Stimulated activated effector memory CD8-positive, alpha-beta T cell treated with anti-CD3 and anti-CD28 coated beads, Interleukin-12 subunit alpha, Interleukin-12 subunit beta, amount 100 ng/mL, for 72 hours (primary cell): ENCODE results near the gene SUFU.

Experiments used
- ATAC-seq: fragments of 150-1000 bp; cut with Tn5 transposase; 2 replicates; pipeline ENCODE4 v1.10.0; 2021
- DNase-seq, 2 donors: peaks; one replicate each; pipeline ENCODE4 v3.0.0; 2021 to 2022; ENCODE audit warnings: low spot score in 2 of 2
- H3K27ac Mint-ChIP-seq: one replicate; pipeline ENCODE4 v1.8.0; 2022; ENCODE audit warnings: mild to moderate bottlenecking, mixed read lengths
- H3K36me3 Mint-ChIP-seq: one replicate; pipeline ENCODE4 v1.8.0; 2022; ENCODE audit warnings: mild to moderate bottlenecking, mixed read lengths
- H3K4me1 Mint-ChIP-seq: one replicate; pipeline ENCODE4 v1.8.0; 2022; ENCODE audit warnings: mixed read lengths
- H3K4me3 Mint-ChIP-seq: one replicate; pipeline ENCODE4 v1.8.0; 2022; ENCODE audit warnings: mild to moderate bottlenecking, mixed read lengths
- H3K9me3 Mint-ChIP-seq: one replicate; pipeline ENCODE4 v1.8.0; 2022; ENCODE audit warnings: mixed read lengths

SUFU gene

GRCh38 chr10:102645388-102645740 is 141.6 kb downstream of the SUFU start:
- Mint-ChIP-seq H3K36me3 (peaks cover 65% of the 10 kb centered on the region), H3K9me3 (no peaks in the 10 kb centered on the region), H3K4me3 (peak overlapping the region; percentile 94), H3K4me1 (peaks cover 55% of the 10 kb centered on the region), H3K27ac (peak overlapping the region; percentile 97)
- ATAC-seq: no peak
- DNase-seq: no peak

- Mint-ChIP-seq H3K9me3 (no peaks in the 10 kb centered on the region), H3K4me3 (peak overlapping the region; percentile 94), H3K27ac (peak overlapping the region; percentile 97), H3K36me3 (peaks cover 71% of the 10 kb centered on the region), H3K4me1 (peaks cover 62% of the 10 kb centered on the region)
- DNase-seq (peak; percentile 71 to 95), ATAC-seq (peak; percentile 77)
Measured at GRCh38 chr10:102645741-102646609, 142.2 kb downstream of the SUFU start.

GRCh38 chr10:102646610-102647442 is 143.1 kb downstream of the SUFU start:
- peaks cover 65% of the 10 kb centered on the region for H3K4me1 Mint-ChIP-seq
- H3K4me3 Mint-ChIP-seq: peak overlapping the region; percentile 94
- peak in 1 of 2 donors; percentile 75 for DNase-seq
- peak overlapping the region; percentile 97 for H3K27ac Mint-ChIP-seq
- H3K36me3 Mint-ChIP-seq: peaks cover 80% of the 10 kb centered on the region
- no peak for ATAC-seq
- H3K9me3 Mint-ChIP-seq: no peaks in the 10 kb centered on the region

DNA sequence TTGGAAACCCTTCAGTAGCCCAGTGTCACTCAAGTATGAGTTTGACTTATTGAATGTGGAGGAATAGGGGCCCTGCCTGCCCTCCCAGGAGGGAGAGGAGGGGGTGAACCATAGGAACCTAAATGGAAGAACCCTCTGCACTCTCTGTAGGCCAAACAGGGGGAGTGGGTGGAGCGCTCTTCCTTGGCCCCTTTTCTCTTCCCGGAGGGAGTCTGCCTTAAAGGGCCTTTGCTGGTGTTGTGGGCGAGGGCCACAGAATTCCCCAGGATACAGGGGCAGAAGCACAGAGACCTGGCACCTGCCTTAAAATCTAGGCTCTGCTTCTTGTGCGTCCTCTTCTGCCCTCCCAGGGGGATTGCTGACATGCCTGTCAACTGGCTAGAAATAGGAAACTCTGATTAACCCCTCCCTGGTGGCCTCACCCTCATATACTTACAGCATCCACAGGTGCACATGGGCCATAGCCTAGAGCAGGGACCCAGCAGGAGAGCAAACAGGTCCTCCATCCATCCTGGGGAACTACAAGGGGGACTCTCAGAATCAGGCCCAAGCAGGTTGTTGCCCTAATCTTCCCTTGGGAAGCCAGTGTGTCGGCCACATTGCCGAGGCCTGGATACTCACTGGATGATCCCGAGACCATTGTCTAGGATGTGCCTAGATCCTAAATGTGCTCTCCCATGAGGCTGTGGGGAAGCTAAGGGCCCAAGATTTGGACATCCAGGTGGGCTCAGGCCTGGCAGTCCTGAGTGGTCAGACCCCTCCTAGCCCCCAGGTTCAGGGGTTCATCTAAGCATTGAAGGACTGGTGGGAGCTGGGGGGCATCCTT is 143.9 kb downstream of the SUFU start:
- ATAC-seq: no peak
- H3K4me1 Mint-ChIP-seq: peaks cover 71% of the 10 kb centered on the region
- H3K9me3 Mint-ChIP-seq: no peaks in the 10 kb centered on the region
- H3K36me3 Mint-ChIP-seq: peaks cover 87% of the 10 kb centered on the region
- H3K27ac Mint-ChIP-seq: peak overlapping the region; percentile 97
- no peak for DNase-seq
- peak overlapping the region; percentile 94 for H3K4me3 Mint-ChIP-seq

GRCh38 chr10:102648269-102648888 is 144.6 kb downstream of the SUFU start:
- H3K36me3 Mint-ChIP-seq: peaks cover 87% of the 10 kb centered on the region
- peaks cover 78% of the 10 kb centered on the region for H3K4me1 Mint-ChIP-seq
- DNase-seq: no peak
- H3K9me3 Mint-ChIP-seq: no peaks in the 10 kb centered on the region
- no peak for ATAC-seq
- H3K27ac Mint-ChIP-seq: peak overlapping the region; percentile 97
- peak overlapping the region; percentile 94 for H3K4me3 Mint-ChIP-seq

DNA sequence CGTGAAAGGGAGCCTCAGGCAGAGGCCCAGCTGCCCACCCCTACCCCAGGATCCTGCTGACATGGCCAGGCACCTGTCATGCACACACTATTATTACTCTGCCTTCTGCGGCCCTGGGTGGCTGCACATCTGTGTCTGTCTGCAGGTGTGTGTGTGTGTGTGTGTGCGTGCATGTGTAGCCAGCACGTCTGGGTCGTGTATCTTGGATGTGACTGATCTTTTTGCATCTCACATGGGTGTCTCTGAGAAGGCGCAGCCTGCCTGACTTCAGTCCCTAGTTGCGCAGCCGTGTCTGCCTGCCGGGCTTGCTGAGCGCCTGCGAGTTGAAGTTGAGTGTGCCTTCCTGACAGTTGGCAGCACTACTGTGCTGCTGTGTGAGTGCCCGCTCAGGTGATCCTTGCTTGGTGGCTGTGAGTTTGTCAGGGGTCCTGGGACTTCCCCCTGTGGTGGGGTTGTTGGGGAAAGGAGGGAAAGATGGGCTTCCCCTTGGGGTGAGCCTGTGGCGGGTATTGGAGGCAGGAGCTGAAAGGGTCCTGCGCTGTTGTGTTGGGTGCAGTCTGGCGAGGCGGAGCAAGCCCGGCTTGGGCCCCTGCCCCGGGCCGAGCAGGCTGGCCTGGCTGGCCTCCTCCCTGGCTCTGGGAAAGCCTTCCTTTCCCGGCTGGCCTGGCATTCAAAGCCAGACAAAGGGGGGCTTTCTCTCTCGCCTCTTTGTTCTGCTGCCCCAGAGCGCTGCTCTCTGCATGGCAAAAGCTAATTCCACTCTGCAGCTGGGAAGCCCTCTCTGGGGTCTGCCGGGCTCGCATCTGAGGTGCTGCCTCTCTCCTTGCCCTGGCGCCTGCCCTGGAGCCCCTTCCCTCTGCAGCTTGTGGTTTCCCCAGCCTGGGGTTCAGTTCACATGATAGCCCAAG is 145.4 kb downstream of the SUFU start:
- H3K36me3 Mint-ChIP-seq: peaks cover 94% of the 10 kb centered on the region
- peak overlapping the region; percentile 94 for H3K4me3 Mint-ChIP-seq
- ATAC-seq (no peak), DNase-seq (peak in 1 of 2 donors; percentile 68)
- peak overlapping the region; percentile 97 for H3K27ac Mint-ChIP-seq
- no peaks in the 10 kb centered on the region for H3K9me3 Mint-ChIP-seq
- H3K4me1 Mint-ChIP-seq: peaks cover 83% of the 10 kb centered on the region

DNA sequence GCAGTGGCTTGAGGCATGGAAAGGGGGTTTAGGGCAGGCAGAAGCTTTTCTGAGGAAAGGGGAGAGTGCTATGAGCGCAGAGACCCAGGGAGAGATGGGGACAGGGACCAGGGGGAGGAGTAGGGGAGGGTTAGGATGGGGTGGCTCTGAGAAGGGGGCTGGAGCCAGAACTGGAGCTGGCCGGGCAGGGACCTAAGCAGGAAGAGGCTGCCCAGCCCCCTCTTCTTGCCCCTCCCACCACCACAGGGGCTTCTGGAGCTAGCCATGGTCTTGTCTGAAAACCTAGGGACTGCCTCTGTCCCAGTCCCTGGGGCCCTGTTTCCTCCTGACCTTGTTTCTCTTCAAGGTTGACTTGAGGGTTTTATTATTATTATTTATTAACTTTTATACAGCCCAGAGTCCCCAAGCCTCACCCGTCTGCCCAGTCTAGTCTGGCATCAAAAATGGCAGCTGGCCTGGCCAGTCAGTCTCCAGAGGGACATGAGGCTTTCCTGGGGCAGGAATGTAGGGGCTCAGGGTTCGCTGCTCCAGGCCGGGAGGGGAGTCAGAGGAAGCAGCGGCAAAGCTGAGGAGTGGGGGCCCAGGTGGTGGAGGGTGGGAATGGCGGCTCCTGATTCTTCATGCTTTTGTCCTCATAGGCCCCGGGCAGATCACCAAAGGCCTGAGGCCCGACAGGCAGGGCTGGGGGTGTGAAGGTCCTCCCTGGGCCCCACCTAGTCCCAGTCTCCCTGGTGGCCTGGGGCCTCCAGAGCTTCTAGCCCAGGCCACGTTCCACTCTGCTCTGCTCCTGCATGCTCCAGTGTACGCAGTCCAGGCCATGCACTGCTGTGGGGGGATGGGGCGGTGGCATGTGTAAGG is 146.3 kb downstream of the SUFU start:
- peaks cover 91% of the 10 kb centered on the region for H3K4me1 Mint-ChIP-seq
- DNase-seq: no peak
- no peak for ATAC-seq
- peak overlapping the region; percentile 94 for H3K4me3 Mint-ChIP-seq
- H3K27ac Mint-ChIP-seq: peak overlapping the region; percentile 97
- no peaks in the 10 kb centered on the region for H3K9me3 Mint-ChIP-seq
- peaks cover 95% of the 10 kb centered on the region for H3K36me3 Mint-ChIP-seq

- Mint-ChIP-seq H3K4me3 (peak overlapping the region; percentile 94), H3K36me3 (peaks cover 95% of the 10 kb centered on the region), H3K4me1 (peaks cover 91% of the 10 kb centered on the region), H3K27ac (peak overlapping the region; percentile 97), H3K9me3 (no peaks in the 10 kb centered on the region)
- no peak for DNase-seq
- no peak for ATAC-seq
Measured at GRCh38 chr10:102650655-102651454, 147.1 kb downstream of the SUFU start.

DNA sequence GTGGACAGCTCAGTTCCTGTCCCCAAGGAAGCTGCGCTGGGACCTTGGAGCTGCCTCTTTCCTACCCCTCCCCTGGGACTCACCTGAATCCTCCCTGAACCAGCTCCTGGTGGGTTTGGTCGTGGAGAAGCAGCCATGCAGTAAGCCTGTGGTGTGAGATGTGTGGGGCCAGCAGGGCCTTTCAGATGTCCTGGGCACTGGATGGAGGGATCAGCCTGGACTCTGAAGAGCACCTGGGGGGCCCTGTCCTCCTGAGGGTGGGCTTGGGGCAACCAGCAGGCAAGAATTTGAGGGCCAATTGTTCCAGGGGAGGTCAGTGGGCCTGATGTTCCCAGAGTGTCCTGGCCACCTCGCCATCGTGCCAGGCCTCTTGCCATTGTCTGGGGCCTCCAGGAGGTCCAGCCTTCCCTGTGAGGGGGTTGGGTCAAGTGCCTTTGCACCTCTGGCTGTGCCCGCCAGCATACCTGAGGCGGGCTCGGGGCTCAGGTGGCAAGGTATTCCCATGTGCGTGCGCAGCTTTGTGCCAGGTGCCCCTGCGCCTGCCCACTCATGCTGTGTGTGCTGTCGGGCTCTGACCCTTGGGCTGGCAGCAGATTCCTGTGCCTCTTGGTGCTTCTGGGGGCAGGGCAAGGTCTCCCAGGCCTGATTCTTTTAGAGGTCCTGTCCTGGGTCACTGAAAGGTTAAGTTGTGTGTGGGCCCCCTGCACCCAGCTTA is 147.8 kb downstream of the SUFU start:
- H3K4me1 Mint-ChIP-seq: peaks cover 83% of the 10 kb centered on the region
- DNase-seq (no peak), ATAC-seq (no peak)
- H3K27ac Mint-ChIP-seq: peak overlapping the region; percentile 97
- H3K36me3 Mint-ChIP-seq: peaks cover 95% of the 10 kb centered on the region
- peak overlapping the region; percentile 94 for H3K4me3 Mint-ChIP-seq
- H3K9me3 Mint-ChIP-seq: no peaks in the 10 kb centered on the region

- ATAC-seq: peak; percentile 65
- Mint-ChIP-seq H3K9me3 (no peaks in the 10 kb centered on the region), H3K27ac (peak overlapping the region; percentile 97)
Measured at GRCh38 chr10:102652170-102652916, 148.6 kb downstream of the SUFU start.

DNA sequence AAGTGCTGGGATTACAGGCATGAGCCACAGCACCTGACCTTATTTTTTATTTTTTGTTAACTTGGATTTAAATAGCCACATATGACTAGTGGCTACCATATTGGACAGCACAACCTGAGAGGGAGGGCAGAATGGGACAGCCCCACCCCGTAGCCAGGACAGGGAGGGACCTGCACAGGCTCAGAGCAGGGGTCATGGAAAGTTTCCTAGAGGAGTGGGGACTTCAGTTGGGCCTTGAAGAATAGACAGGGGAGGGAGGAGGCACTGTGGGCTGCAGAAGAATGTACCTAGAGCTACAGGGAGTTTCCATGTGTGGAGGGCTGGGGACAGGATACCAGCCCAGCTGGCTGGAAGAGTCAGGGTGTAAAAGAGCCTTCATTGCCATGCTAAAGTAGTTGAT is 149.3 kb downstream of the SUFU start:
- peak overlapping the region; percentile 94 for H3K4me3 Mint-ChIP-seq
- DNase-seq: no peak
- H3K27ac Mint-ChIP-seq: peak overlapping the region; percentile 97
- H3K9me3 Mint-ChIP-seq: no peaks in the 10 kb centered on the region
- ATAC-seq: no peak
- peaks cover 79% of the 10 kb centered on the region for H3K4me1 Mint-ChIP-seq
- H3K36me3 Mint-ChIP-seq: peaks cover 95% of the 10 kb centered on the region

More at GRCh38 chr10:102652170-102652916, 148.6 kb downstream of the SUFU start:
- Mint-ChIP-seq H3K36me3 (peaks cover 95% of the 10 kb centered on the region), H3K4me3 (peak overlapping the region; percentile 94), H3K4me1 (peaks cover 79% of the 10 kb centered on the region)
- no peak for DNase-seq
